IgD-negative memory B cell (primary cell): ENCODE data around the gene FBLL1. TPM values are rescaled to one million over a fixed set of nuclear protein-coding genes. Genes with fewer than 3 reads are reported as not detected.

ENCODE experiments used
- H3K27ac Mint-ChIP-seq, 3 donors: one replicate each; pipeline ENCODE4 v1.8.0; 2020 to 2022; ENCODE audit warnings: mild to moderate bottlenecking in 3 of 3, mixed read lengths in 3 of 3, moderate library complexity in 1 of 3
- H3K27me3 Mint-ChIP-seq: one replicate; pipeline ENCODE4 v1.8.0; 2021; ENCODE audit warnings: mixed read lengths
- H3K36me3 Mint-ChIP-seq: one replicate; pipeline ENCODE4 v1.8.0; 2020; ENCODE audit warnings: mild to moderate bottlenecking, mixed read lengths
- H3K4me1 Mint-ChIP-seq, 3 donors: one replicate each; pipeline ENCODE4 v1.8.0; 2020 to 2022; ENCODE audit warnings: mixed read lengths in 3 of 3, mild to moderate bottlenecking in 1 of 3
- H3K4me3 Mint-ChIP-seq, 4 donors: one replicate each; pipeline ENCODE4 v1.8.0; 2020 to 2022; ENCODE audit warnings: mild to moderate bottlenecking in 4 of 4, mixed read lengths in 4 of 4, moderate library complexity in 3 of 4
- H3K9me3 Mint-ChIP-seq, 3 donors: one replicate each; pipeline ENCODE4 v1.8.0; 2020 to 2021; ENCODE audit warnings: mixed read lengths in 3 of 3, mild to moderate bottlenecking in 1 of 3
- polyA plus RNA-seq: library from polyadenylated mRNA; unstranded; fragments of 300-500 nt; fragmentation: Illumina TruSeq; gene quantifications from one replicate; pipeline ENCODE4 v1.2.3, GENCODE V29; 2021

Gene FBLL1
- not detected for polyA plus RNA-seq

DNA sequence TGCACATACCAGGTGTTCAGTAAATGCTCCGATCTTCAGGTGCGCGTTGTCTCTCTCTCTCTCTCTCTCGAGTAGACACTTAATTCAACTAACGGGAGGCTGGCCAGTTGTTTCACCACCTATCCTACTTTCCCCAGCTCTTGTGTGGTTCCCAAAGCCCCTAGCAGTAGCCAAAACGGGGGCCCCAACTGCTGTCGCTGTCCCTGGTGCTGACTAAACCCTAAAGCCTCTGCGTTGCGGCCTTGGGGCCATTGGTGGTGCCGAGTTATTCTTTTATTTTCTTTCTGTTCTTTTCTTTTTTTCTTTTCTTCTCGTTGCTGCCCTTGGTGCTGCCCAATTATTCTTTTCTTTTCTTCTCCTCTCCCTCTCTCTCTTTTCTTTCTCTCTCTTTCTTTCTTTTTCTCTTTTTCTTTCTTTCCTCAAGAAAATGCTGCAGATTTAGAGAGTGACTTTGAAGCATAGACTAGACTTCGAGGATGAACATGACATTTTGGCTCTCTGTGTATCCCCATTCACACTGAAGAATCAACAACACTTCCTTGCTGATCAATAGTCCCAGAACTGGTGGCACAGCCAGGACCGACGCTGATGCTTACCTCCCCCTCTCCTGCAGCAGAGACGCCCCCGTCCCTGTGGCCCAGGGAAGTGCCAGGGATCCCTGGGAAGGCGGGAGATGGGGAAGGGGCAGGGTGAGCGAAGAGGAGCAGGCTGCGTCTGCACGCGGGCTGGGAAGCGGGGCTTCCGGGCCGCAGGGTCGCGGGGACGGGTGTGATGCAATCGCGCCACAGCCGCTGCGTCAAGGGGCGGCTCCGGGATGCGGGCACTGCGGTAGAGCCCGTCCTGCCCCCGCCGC lies at the start of gene FBLL1:
Gene FBLL1 (plus strand): TSS at position 785 of the 853 bp plus-strand sequence. CDS start 200 bp downstream, outside the sequence.
- Mint-ChIP-seq H3K4me3 (peak within 1 kb of the TSS; percentile 24 to 83 (median 42)), H3K27ac (peak within 1 kb of the TSS in 2 of 3 donors; percentile 71 to 80), H3K27me3 (peaks cover 39% of the 10 kb centered on the region), H3K36me3 (peaks cover 6% of the 10 kb centered on the region), H3K4me1 (peaks cover 0 to 5% (median 4%) of the 10 kb centered on the region in 3 donors), H3K9me3 (peaks cover 0 to 7% (median 3%) of the 10 kb centered on the region in 3 donors)

GRCh38 chr5:168480601-168481000 lies 48.5 kb upstream of the FBLL1 start:
- H3K36me3 Mint-ChIP-seq, result no peaks in the 10 kb centered on the region
- H3K4me1 Mint-ChIP-seq, result peaks cover 8 to 18% (median 15%) of the 10 kb centered on the region in 3 donors
- no peaks in the 10 kb centered on the region for H3K9me3 Mint-ChIP-seq
- H3K27ac Mint-ChIP-seq, result no peak overlapping the region
- no peak overlapping the region for H3K4me3 Mint-ChIP-seq
- H3K27me3 Mint-ChIP-seq, result no peaks in the 10 kb centered on the region

DNA sequence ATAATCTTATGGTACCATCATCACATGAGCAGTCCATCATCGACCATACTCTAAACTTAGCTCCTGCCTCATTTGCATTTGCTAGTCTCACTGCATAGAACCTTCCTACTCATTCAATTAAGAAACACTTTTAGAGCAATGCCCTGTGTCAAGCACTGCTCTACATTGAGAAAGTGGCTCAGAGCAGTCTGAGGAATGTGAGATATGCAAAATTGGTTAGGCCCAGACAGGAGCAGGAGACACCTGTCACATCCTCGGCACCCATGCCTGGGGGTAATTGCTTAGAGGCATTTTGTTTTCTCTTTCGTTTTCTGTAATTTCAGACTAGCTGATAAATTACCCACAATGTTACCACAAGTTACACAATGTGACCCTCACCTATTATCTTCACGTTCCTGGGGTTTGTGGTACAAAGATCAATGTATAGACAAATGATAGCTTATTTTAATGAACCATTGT lies 47.7 kb upstream of the FBLL1 start:
- Mint-ChIP-seq H3K9me3 (no peaks in the 10 kb centered on the region), H3K4me1 (peaks cover 16 to 26% (median 22%) of the 10 kb centered on the region in 3 donors), H3K27ac (peak overlapping the region; percentile 12 to 77 (median 63)), H3K4me3 (peak overlapping the region in 2 of 4 donors; percentile 0 to 71), H3K27me3 (no peaks in the 10 kb centered on the region), H3K36me3 (no peaks in the 10 kb centered on the region)

- Mint-ChIP-seq H3K9me3 (no peaks in the 10 kb centered on the region), H3K4me3 (peak overlapping the region in 1 of 4 donors; percentile 16), H3K27ac (no peak overlapping the region), H3K36me3 (no peaks in the 10 kb centered on the region), H3K27me3 (no peaks in the 10 kb centered on the region), H3K4me1 (peaks cover 18 to 33% (median 27%) of the 10 kb centered on the region in 3 donors)
Observed at GRCh38 chr5:168482361-168482760, 46.7 kb upstream of the FBLL1 start.

GRCh38 chr5:168486136-168486879 lies 42.8 kb upstream of the FBLL1 start, which contains the start of gene RARS1:
Gene RARS1 (plus strand): TSS chr5:168486471. CDS start chr5:168486499, 28 bp downstream.
- Mint-ChIP-seq H3K9me3 (no peaks in the 10 kb centered on the region), H3K27me3 (no peaks in the 10 kb centered on the region), H3K36me3 (peaks cover 3% of the 10 kb centered on the region), H3K4me1 (peaks cover 14 to 35% (median 27%) of the 10 kb centered on the region in 3 donors), H3K4me3 (peak within 1 kb of the TSS; percentile 98 to 100 (median 100)), H3K27ac (peak within 1 kb of the TSS; percentile 88 to 96 (median 96))

DNA sequence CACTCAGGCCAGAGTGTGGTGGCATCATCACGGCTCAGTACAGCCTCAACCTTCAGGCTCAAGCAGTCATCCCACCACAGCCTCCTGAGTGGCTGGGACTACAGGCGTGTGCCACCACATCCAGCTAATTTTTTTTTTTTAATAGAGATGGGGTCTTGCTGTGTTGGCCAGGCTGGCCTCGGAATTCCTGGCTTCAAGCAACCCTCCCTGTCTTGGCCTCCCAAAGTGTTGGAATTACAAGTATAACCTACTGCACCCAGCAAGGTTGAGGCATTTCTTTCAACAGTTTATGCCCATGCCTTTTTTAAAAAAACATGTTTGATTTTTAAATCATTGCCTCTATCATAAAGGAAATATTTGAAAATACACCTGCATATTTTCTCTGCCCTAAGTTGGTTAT lies 40.0 kb upstream of the FBLL1 start:
- H3K27me3 Mint-ChIP-seq, result no peaks in the 10 kb centered on the region
- H3K36me3 Mint-ChIP-seq, result peaks cover 3% of the 10 kb centered on the region
- no peaks in the 10 kb centered on the region for H3K9me3 Mint-ChIP-seq
- no peak overlapping the region for H3K27ac Mint-ChIP-seq
- H3K4me3 Mint-ChIP-seq, result peak overlapping the region in 1 of 4 donors; percentile 43
- H3K4me1 Mint-ChIP-seq, result peaks cover 14 to 28% (median 20%) of the 10 kb centered on the region in 3 donors

GRCh38 chr5:168494057-168494555 lies 35.0 kb upstream of the FBLL1 start:
- H3K27ac Mint-ChIP-seq, result no peak overlapping the region
- peaks cover 7% of the 10 kb centered on the region for H3K36me3 Mint-ChIP-seq
- H3K9me3 Mint-ChIP-seq, result no peaks in the 10 kb centered on the region
- no peaks in the 10 kb centered on the region for H3K27me3 Mint-ChIP-seq
- H3K4me1 Mint-ChIP-seq, result peaks cover 0 to 4% (median 0%) of the 10 kb centered on the region in 3 donors
- H3K4me3 Mint-ChIP-seq, result no peak overlapping the region

GRCh38 chr5:168502563-168503237 lies 26.4 kb upstream of the FBLL1 start:
- Mint-ChIP-seq H3K4me3 (no peak overlapping the region), H3K27ac (peak overlapping the region in 1 of 3 donors; percentile 78), H3K27me3 (no peaks in the 10 kb centered on the region), H3K9me3 (no peaks in the 10 kb centered on the region), H3K36me3 (peaks cover 10% of the 10 kb centered on the region), H3K4me1 (peaks cover 0 to 1% (median 0%) of the 10 kb centered on the region in 3 donors)

DNA sequence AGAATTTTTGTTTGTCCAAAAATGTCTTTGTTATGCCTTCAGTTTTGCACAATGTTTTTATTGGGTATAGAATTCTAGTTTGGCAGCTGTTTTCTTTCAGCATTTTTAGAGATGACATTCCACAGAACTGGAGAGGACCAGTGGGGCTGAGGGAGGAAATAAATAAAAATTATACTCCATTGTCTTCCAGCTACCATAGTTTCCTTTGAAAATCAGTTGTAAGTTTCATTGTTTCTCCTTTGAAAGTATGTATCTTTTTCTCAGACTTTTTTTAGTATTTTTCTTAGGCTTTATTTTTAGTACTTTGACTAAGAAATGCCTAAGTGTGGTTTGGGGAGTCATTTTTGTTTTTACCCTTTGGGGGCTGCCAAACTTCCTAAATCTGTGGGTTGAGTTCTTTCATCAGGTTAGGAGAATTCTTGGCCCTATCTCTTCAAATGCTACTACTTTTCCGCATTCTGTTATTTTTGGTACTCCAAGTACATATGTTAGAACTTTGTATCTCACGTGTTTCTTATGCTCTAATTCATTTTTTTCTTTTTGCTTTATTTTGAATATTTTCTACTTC lies 15.2 kb upstream of the FBLL1 start:
- H3K4me1 Mint-ChIP-seq, result no peaks in the 10 kb centered on the region
- H3K9me3 Mint-ChIP-seq, result peaks cover 0 to 16% (median 1%) of the 10 kb centered on the region in 3 donors
- H3K4me3 Mint-ChIP-seq, result no peak overlapping the region
- no peaks in the 10 kb centered on the region for H3K27me3 Mint-ChIP-seq
- H3K36me3 Mint-ChIP-seq, result peaks cover 49% of the 10 kb centered on the region
- peak overlapping the region in 1 of 3 donors; percentile 50 for H3K27ac Mint-ChIP-seq

- peaks cover 0 to 5% (median 4%) of the 10 kb centered on the region in 3 donors for H3K4me1 Mint-ChIP-seq
- peaks cover 0 to 7% (median 3%) of the 10 kb centered on the region in 3 donors for H3K9me3 Mint-ChIP-seq
- H3K4me3 Mint-ChIP-seq, result no peak overlapping the region
- H3K27ac Mint-ChIP-seq, result no peak overlapping the region
- peaks cover 8% of the 10 kb centered on the region for H3K36me3 Mint-ChIP-seq
- peaks cover 27% of the 10 kb centered on the region for H3K27me3 Mint-ChIP-seq
Observed at GRCh38 chr5:168525856-168526255, 3.2 kb upstream of the FBLL1 start.

DNA sequence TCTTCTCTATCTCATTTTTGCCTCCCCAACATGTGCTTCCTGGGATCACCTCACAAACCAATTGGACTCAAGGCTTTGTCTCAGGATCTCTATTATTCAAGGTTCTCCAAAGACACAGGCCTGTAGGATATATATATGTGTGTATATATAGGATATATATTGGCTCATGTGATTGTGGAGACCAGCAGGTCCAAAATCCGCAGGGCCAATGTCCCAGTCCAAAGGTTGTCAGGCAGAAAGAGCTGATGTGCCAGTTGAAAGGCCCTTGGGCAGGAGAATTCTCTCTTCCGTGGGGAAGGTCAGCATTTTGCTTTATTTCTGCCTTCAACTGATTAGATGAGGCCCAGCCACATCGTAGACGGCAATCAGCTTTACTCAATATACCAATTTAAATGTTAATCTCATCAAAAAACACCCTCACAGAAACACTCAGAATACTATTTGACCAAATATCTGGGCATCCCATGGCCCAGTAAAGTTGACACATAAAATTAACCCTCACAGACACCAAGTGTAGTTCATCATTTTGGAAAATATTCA lies 1.3 kb upstream of the FBLL1 start:
- H3K36me3 Mint-ChIP-seq, result peaks cover 6% of the 10 kb centered on the region
- peak overlapping the region in 2 of 4 donors; percentile 17 to 80 for H3K4me3 Mint-ChIP-seq
- peak overlapping the region in 1 of 3 donors; percentile 3 for H3K27ac Mint-ChIP-seq
- H3K4me1 Mint-ChIP-seq, result peaks cover 0 to 5% (median 4%) of the 10 kb centered on the region in 3 donors
- peaks cover 39% of the 10 kb centered on the region for H3K27me3 Mint-ChIP-seq
- peaks cover 0 to 7% (median 3%) of the 10 kb centered on the region in 3 donors for H3K9me3 Mint-ChIP-seq

GRCh38 chr5:168529374-168530234 lies 499 bp downstream of the FBLL1 start:
- peak overlapping the region in 3 of 4 donors; percentile 25 to 83 (median 35) for H3K4me3 Mint-ChIP-seq
- H3K36me3 Mint-ChIP-seq, result peaks cover 6% of the 10 kb centered on the region
- H3K27ac Mint-ChIP-seq, result peak overlapping the region in 2 of 3 donors; percentile 71 to 80
- peaks cover 0 to 5% (median 4%) of the 10 kb centered on the region in 3 donors for H3K4me1 Mint-ChIP-seq
- H3K27me3 Mint-ChIP-seq, result peaks cover 39% of the 10 kb centered on the region
- H3K9me3 Mint-ChIP-seq, result peaks cover 0 to 7% (median 3%) of the 10 kb centered on the region in 3 donors

DNA sequence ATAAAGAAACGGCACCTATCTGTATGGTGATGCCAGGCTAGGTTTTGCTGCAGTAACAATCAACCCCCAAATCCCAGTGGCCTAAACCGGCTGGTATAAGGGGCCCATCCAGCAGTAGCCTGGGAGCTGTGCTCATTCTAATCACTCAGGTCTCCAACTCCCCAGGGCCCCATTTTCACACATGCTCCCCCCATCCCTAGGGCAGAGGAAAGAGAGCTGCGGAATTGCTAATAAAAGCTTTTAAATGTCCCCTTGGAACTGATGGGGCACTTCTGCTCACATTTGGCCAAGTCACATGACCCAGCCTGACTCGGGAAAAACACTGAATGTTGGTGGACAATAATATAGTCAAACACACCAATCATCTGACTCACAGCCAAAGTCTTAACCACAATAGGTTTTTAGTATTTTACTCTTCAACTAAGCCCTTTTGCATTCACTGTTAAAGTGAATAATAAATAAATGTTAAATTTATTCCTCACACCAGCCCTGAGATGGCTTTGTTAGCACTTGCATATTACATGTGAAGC lies 1.6 kb downstream of the FBLL1 start:
- H3K4me3 Mint-ChIP-seq, result peak overlapping the region in 2 of 4 donors; percentile 35 to 83
- H3K9me3 Mint-ChIP-seq, result peaks cover 0 to 7% (median 3%) of the 10 kb centered on the region in 3 donors
- H3K27ac Mint-ChIP-seq, result peak overlapping the region in 1 of 3 donors; percentile 71
- H3K4me1 Mint-ChIP-seq, result peaks cover 0 to 5% (median 4%) of the 10 kb centered on the region in 3 donors
- H3K27me3 Mint-ChIP-seq, result peaks cover 39% of the 10 kb centered on the region
- H3K36me3 Mint-ChIP-seq, result peaks cover 6% of the 10 kb centered on the region
